Middle frontal gyrus (tissue), 1 donor: Measurements from ENCODE around the gene REELD1.

Experiments used
- DNase-seq: peaks from one replicate; pipeline ENCODE4 v3.0.0-alpha.2; 2015; ENCODE audit warnings: low spot score; ENCODE audit errors: extremely low spot score

The REELD1 gene

GRCh38 chr4:146265950-146266490, 51.7 kb downstream of the REELD1 start:
- DNase-seq = no peak

GRCh38 chr4:146267826-146268225, 53.5 kb downstream of the REELD1 start:
- no peak for DNase-seq

DNA sequence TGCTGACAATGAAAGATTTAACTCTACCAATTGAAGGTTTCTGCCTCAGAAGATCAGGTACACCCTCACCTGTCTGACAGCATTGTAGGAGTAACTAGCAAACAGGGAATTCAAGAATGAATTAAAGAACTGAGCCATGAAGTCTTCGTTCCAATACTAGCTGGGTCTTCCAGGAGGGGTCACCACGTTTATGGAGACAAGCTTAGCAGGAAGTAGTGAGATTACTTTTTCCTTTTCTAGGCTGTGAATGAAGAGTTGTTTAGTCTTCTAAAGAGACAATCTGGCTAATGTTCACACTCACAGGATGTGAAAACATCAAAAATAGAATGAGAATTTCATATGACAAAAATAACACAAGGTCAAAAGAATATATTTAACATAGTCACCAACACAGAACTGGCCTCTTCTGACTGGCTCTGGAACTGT, 54.9 kb downstream of the REELD1 start:
- no peak for DNase-seq

DNA sequence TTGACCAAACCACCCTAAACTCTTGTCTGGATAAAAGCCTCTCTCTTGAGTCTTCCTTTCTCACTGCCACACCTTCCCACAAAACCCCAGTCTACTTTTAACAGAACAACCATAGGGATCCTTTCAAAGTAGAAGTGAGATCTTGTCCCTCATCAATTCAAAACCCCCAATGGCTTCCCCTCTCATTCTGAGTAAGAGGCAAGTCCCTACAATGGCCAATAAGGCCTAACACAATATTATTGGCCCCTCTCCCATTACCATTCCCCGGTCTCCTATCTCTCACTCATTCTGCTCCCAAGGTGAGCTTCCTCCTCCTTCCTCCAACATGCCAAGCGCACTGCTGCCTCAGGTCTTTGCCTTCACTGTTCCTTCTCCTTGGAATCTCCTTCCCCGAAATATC, 57.1 kb downstream of the REELD1 start:
- no peak for DNase-seq

GRCh38 chr4:146273204-146273901, 59.0 kb downstream of the REELD1 start:
- no peak for DNase-seq

DNA sequence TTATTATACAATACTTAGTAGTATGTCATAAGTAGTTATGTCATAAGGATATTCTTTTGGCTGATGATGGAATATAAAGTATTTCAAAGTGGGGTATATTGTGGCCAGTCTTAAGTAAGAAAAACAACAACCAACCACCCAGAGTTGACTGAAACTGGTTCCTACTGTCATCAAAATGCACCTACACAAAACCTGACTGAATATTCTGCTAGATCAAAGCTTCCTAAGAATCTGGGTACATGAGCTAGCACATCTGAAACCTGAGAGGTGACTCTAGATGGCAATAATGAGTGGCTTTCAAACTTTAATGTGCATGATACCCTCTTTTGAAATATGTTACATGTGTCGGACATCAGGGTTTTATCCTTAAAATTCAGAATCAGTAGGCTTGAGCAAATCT, 60.4 kb downstream of the REELD1 start:
- no peak for DNase-seq

GRCh38 chr4:146275370-146275769, 61.0 kb downstream of the REELD1 start:
- no peak for DNase-seq

DNA sequence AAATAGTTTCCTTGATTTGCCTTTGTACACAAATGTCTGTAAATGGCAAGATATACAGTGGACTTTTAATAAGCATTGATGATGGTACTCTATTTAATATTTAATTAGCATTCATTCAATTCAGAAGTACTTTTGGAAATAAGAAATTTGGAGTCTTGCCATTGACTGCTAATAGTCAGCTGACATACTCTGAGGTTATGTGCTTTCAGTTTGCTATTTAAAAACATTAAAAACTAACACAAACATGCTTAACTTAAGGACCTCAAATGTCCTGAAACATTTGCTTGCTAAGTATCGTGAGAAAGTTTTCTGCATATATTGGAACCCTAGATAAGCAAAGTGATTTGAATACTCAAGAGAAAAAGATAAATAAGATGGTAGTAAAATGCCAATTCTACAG, 64.6 kb downstream of the REELD1 start:
- DNase-seq = no peak
